Measurements from ENCODE around the gene SH3TC1.

Gene SH3TC1

GRCh38 chr4:8248091-8248490 lies 49.0 kb downstream of the SH3TC1 start:
- H3K4me3 ChIP-seq (ENCODE audit: low read depth, low read length), result no peak overlapping the region
- no peaks in the 10 kb centered on the region for H3K27me3 ChIP-seq (ENCODE audit: control insufficient read depth, insufficient read depth, low read length)

DNA sequence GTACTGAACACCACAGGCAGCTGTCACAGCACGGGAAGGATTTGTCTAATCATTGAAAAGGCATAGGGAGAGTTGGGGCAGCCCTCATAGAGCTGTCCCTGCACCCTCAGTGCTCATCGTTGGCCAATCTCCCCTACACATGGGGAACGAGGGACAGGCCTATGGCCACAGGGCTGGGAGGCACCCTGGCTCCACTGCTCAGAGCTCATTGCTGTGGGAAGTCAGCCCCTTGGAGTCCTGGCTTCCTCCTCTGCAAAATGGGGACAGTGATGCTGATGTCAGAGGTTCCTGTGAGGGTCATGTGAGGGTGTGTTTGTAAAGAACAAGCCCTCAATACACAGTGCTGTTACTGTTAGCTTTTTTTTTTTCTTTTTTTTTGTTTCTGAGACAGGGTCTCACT lies 51.1 kb downstream of the SH3TC1 start:
- Histone ChIP-seq H3K9me3 (ENCODE audit: control insufficient read depth, insufficient read depth, low read length) (no peaks in the 10 kb centered on the region), H3K4me1 (ENCODE audit: control insufficient read depth, insufficient read depth, low read length) (no peaks in the 10 kb centered on the region), H3K9ac (ENCODE audit: low read depth, low read length) (no peak overlapping the region), H3K36me3 (ENCODE audit: control insufficient read depth, insufficient read depth, low read length) (no peaks in the 10 kb centered on the region), H3K4me3 (ENCODE audit: low read depth, low read length) (no peak overlapping the region), H3K27me3 (ENCODE audit: control insufficient read depth, insufficient read depth, low read length) (no peaks in the 10 kb centered on the region)

More at GRCh38 chr4:8248091-8248490, 49.0 kb downstream of the SH3TC1 start:
- H3K36me3 ChIP-seq (ENCODE audit: control insufficient read depth, insufficient read depth, low read length), result no peaks in the 10 kb centered on the region
- no peaks in the 10 kb centered on the region for H3K4me1 ChIP-seq (ENCODE audit: control insufficient read depth, insufficient read depth, low read length)
- no peaks in the 10 kb centered on the region for H3K9me3 ChIP-seq (ENCODE audit: control insufficient read depth, insufficient read depth, low read length)
- no peak overlapping the region for H3K9ac ChIP-seq (ENCODE audit: low read depth, low read length)

GRCh38 chr4:8250637-8251036 lies 51.5 kb downstream of the SH3TC1 start:
- no peak overlapping the region for H3K9ac ChIP-seq (ENCODE audit: low read depth, low read length)
- no peaks in the 10 kb centered on the region for H3K9me3 ChIP-seq (ENCODE audit: control insufficient read depth, insufficient read depth, low read length)
- no peaks in the 10 kb centered on the region for H3K4me1 ChIP-seq (ENCODE audit: control insufficient read depth, insufficient read depth, low read length)
- H3K36me3 ChIP-seq (ENCODE audit: control insufficient read depth, insufficient read depth, low read length), result no peaks in the 10 kb centered on the region
- no peak overlapping the region for H3K4me3 ChIP-seq (ENCODE audit: low read depth, low read length)
- no peaks in the 10 kb centered on the region for H3K27me3 ChIP-seq (ENCODE audit: control insufficient read depth, insufficient read depth, low read length)

DNA sequence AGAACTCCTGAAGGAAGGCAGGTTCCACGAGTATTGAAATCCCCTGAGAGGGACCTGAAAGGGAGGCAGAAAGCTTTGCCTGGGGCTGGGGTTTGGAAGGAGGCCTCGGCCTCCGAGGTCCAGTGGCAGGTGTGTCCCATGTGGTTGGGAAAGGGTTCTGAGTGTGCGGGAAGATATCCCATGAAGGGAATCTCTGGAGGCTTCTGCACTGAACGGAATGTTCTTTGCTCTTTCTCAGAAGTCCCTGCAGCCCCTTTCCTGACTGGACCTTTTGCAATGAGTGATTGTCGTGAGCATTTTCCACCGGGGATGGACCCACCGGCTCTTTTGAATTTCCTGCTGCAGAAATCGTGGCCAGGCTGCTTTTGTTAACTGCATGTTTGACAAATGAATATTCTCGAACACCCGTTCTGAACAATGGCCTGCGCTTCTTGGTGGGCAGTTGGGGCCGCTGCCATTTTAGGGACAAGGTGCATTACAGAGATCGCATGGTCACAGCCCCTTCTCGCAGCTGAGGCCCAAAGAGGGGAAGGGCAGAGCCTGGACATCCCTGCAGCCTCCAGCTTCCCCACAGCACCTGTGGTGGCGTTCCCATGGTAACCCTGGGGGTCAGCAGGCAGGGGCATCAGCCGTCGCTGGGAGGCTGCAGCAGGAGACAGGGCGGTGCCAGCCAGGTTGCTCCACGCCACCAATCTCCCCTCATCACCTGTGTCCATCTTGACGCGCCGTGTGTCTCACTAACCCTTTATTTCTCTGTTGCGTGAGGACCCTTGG lies 52.2 kb downstream of the SH3TC1 start:
- H3K9me3 ChIP-seq (ENCODE audit: control insufficient read depth, insufficient read depth, low read length), result no peaks in the 10 kb centered on the region
- no peak overlapping the region for H3K4me3 ChIP-seq (ENCODE audit: low read depth, low read length)
- no peak overlapping the region for H3K9ac ChIP-seq (ENCODE audit: low read depth, low read length)
- no peaks in the 10 kb centered on the region for H3K4me1 ChIP-seq (ENCODE audit: control insufficient read depth, insufficient read depth, low read length)
- H3K27me3 ChIP-seq (ENCODE audit: control insufficient read depth, insufficient read depth, low read length), result no peaks in the 10 kb centered on the region
- H3K36me3 ChIP-seq (ENCODE audit: control insufficient read depth, insufficient read depth, low read length), result no peaks in the 10 kb centered on the region

DNA sequence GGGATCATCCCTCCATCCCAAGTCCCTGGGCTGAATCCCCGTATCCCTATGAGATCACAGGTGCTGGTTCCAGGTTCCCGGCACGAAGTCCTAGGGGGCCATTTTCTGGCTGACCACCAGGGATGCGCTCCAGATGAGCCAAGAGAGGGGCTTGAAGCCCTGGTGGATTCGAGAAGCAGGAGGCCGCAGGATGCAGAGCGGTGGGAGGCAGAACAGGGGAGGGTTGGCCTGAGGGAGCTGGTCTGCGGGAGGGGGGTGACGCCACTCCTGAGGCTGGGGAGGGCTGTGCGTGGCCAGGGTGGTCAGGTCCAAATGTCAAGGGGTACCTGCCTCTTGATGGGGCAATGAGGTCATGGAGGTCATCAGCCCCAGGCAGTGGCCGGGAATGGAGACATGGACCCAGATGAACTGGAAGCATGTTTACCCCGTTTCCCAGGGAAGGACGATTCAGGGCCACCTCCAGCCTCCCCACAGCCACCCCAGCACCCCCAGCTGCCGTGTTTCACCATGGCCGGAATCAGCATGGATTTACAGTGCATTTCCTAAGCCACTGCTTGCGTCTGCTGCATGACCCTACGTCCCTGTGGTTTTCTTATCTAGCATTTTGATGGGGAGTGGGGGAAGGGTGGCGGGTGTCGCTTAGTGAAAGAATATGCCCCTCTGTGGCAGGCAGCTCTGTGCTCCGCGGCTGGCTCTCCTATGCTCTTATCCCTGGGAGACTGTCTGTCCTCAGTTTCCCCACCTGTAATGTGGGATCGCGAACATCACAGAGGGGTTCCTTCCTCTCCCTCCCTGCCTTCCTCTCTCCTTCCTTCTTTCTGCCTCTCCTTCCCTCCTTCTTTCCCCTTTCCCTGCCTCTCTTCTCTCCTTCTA lies 53.4 kb downstream of the SH3TC1 start:
- Histone ChIP-seq H3K9me3 (ENCODE audit: control insufficient read depth, insufficient read depth, low read length) (no peaks in the 10 kb centered on the region), H3K9ac (ENCODE audit: low read depth, low read length) (no peak overlapping the region), H3K36me3 (ENCODE audit: control insufficient read depth, insufficient read depth, low read length) (no peaks in the 10 kb centered on the region), H3K4me1 (ENCODE audit: control insufficient read depth, insufficient read depth, low read length) (no peaks in the 10 kb centered on the region), H3K27me3 (ENCODE audit: control insufficient read depth, insufficient read depth, low read length) (no peaks in the 10 kb centered on the region), H3K4me3 (ENCODE audit: low read depth, low read length) (no peak overlapping the region)

- H3K4me1 ChIP-seq (ENCODE audit: control insufficient read depth, insufficient read depth, low read length), result no peaks in the 10 kb centered on the region
- H3K9ac ChIP-seq (ENCODE audit: low read depth, low read length), result no peak overlapping the region
- H3K9me3 ChIP-seq (ENCODE audit: control insufficient read depth, insufficient read depth, low read length), result no peaks in the 10 kb centered on the region
- H3K4me3 ChIP-seq (ENCODE audit: low read depth, low read length), result no peak overlapping the region
- H3K27me3 ChIP-seq (ENCODE audit: control insufficient read depth, insufficient read depth, low read length), result no peaks in the 10 kb centered on the region
- H3K36me3 ChIP-seq (ENCODE audit: control insufficient read depth, insufficient read depth, low read length), result no peaks in the 10 kb centered on the region
Observed at GRCh38 chr4:8254076-8254475, 55.0 kb downstream of the SH3TC1 start.

GRCh38 chr4:8255698-8256441 lies 56.8 kb downstream of the SH3TC1 start:
- Histone ChIP-seq H3K27me3 (ENCODE audit: control insufficient read depth, insufficient read depth, low read length) (no peaks in the 10 kb centered on the region), H3K9ac (ENCODE audit: low read depth, low read length) (no peak overlapping the region), H3K4me1 (ENCODE audit: control insufficient read depth, insufficient read depth, low read length) (no peaks in the 10 kb centered on the region), H3K4me3 (ENCODE audit: low read depth, low read length) (no peak overlapping the region), H3K9me3 (ENCODE audit: control insufficient read depth, insufficient read depth, low read length) (no peaks in the 10 kb centered on the region), H3K36me3 (ENCODE audit: control insufficient read depth, insufficient read depth, low read length) (no peaks in the 10 kb centered on the region)

- H3K36me3 ChIP-seq (ENCODE audit: control insufficient read depth, insufficient read depth, low read length), result no peaks in the 10 kb centered on the region
- no peak overlapping the region for H3K4me3 ChIP-seq (ENCODE audit: low read depth, low read length)
- no peaks in the 10 kb centered on the region for H3K27me3 ChIP-seq (ENCODE audit: control insufficient read depth, insufficient read depth, low read length)
- H3K9me3 ChIP-seq (ENCODE audit: control insufficient read depth, insufficient read depth, low read length), result no peaks in the 10 kb centered on the region
- H3K4me1 ChIP-seq (ENCODE audit: control insufficient read depth, insufficient read depth, low read length), result no peaks in the 10 kb centered on the region
- H3K9ac ChIP-seq (ENCODE audit: low read depth, low read length), result no peak overlapping the region
Observed at GRCh38 chr4:8257854-8258253, 58.8 kb downstream of the SH3TC1 start.

- H3K27me3 ChIP-seq (ENCODE audit: control insufficient read depth, insufficient read depth, low read length), result no peaks in the 10 kb centered on the region
- H3K4me3 ChIP-seq (ENCODE audit: low read depth, low read length), result no peak overlapping the region
- H3K4me1 ChIP-seq (ENCODE audit: control insufficient read depth, insufficient read depth, low read length), result no peaks in the 10 kb centered on the region
- no peaks in the 10 kb centered on the region for H3K9me3 ChIP-seq (ENCODE audit: control insufficient read depth, insufficient read depth, low read length)
- H3K9ac ChIP-seq (ENCODE audit: low read depth, low read length), result no peak overlapping the region
- H3K36me3 ChIP-seq (ENCODE audit: control insufficient read depth, insufficient read depth, low read length), result no peaks in the 10 kb centered on the region
Observed at GRCh38 chr4:8258552-8259212, 59.6 kb downstream of the SH3TC1 start.

GRCh38 chr4:8259743-8260430 lies 60.8 kb downstream of the SH3TC1 start:
- Histone ChIP-seq H3K4me3 (ENCODE audit: low read depth, low read length) (no peak overlapping the region), H3K36me3 (ENCODE audit: control insufficient read depth, insufficient read depth, low read length) (no peaks in the 10 kb centered on the region), H3K9me3 (ENCODE audit: control insufficient read depth, insufficient read depth, low read length) (no peaks in the 10 kb centered on the region), H3K27me3 (ENCODE audit: control insufficient read depth, insufficient read depth, low read length) (no peaks in the 10 kb centered on the region), H3K9ac (ENCODE audit: low read depth, low read length) (no peak overlapping the region), H3K4me1 (ENCODE audit: control insufficient read depth, insufficient read depth, low read length) (no peaks in the 10 kb centered on the region)

- Histone ChIP-seq H3K36me3 (ENCODE audit: control insufficient read depth, insufficient read depth, low read length) (no peaks in the 10 kb centered on the region), H3K27me3 (ENCODE audit: control insufficient read depth, insufficient read depth, low read length) (no peaks in the 10 kb centered on the region), H3K9ac (ENCODE audit: low read depth, low read length) (no peak overlapping the region)
Observed at GRCh38 chr4:8260656-8261111, 61.6 kb downstream of the SH3TC1 start.

More at GRCh38 chr4:8260656-8261111, 61.6 kb downstream of the SH3TC1 start:
- Histone ChIP-seq H3K4me3 (ENCODE audit: low read depth, low read length) (no peak overlapping the region), H3K9me3 (ENCODE audit: control insufficient read depth, insufficient read depth, low read length) (no peaks in the 10 kb centered on the region), H3K4me1 (ENCODE audit: control insufficient read depth, insufficient read depth, low read length) (no peaks in the 10 kb centered on the region)

Measured in iPS-15b (cell line).